ENCODE measurements around the gene GGT5. TPM values are rescaled to one million over a fixed set of nuclear protein-coding genes. Genes with fewer than 3 reads are reported as not detected.
A peak's percentile ranks its signal among the peaks of the same experiment; 100 is the strongest.

Gene GGT5
- total and polyA plus RNA-seq, 7 experiments from 2014 or later = 0.14 to 0.77 (median 0.42) TPM; not detected in 3

- ChIA-PET POLR2A (interaction anchor here (4.1 kb wide), 1 partner anchor 20 kb away, joined by 17 read pairs; no protein-coding TSS in a partner anchor), CTCF (interaction anchor here (0.7 to 7.4 kb wide), 5 partner anchors 44 to 73 kb away, joined by 3 to 93 read pairs (median 3); no protein-coding TSS in a partner anchor)
- no peaks in the 10 kb centered on the region for H3K4me1 ChIP-seq (ENCODE audit: control insufficient read depth in 2 of 2, insufficient read depth in 2 of 2, low read length in 2 of 2)
- no peaks in the 10 kb centered on the region for H3K27me3 Mint-ChIP-seq
- H3K36me3 Mint-ChIP-seq = peaks cover 0 to 2% (median 0%) of the 10 kb centered on the region in 5 donors
- H3K9me3 ChIP-seq (ENCODE audit: control insufficient read depth in 2 of 3, low read length in 3 of 3) = no peaks in the 10 kb centered on the region
- no peak overlapping the region for H3K4me3 Mint-ChIP-seq
- DNase-seq = no peak
- no peak for ATAC-seq
- no peak overlapping the region for H3K27ac ChIP-seq (ENCODE audit: low read depth, low read length)
- intact Hi-C loops (cut with micrococcal nuclease) = loop anchor here in 1 of 2 donors (5.0 kb wide), 1 partner anchor 195 kb away; the partner anchor contains the start of gene GSTT2
- no peak overlapping the region for H3K27ac Mint-ChIP-seq
- H3K9me3 Mint-ChIP-seq = no peaks in the 10 kb centered on the region
- H3K27me3 ChIP-seq (ENCODE audit: control insufficient read depth in 2 of 2, insufficient read depth in 2 of 2, low read length in 2 of 2) = no peaks in the 10 kb centered on the region
- peaks cover 5 to 68% (median 11%) of the 10 kb centered on the region in 3 experiments for H3K36me3 ChIP-seq (ENCODE audit: control insufficient read depth in 2 of 3, insufficient read depth in 3 of 3, low read length in 3 of 3)
- H3K4me3 ChIP-seq (ENCODE audit: low read length) = no peak overlapping the region
- H3K4me1 Mint-ChIP-seq = peaks cover 0 to 2% (median 0%) of the 10 kb centered on the region in 7 donors
These were observed 67.8 kb downstream of the GGT5 start for GRCh38 chr22:24177045-24177444.

- DNase-seq (no peak), ATAC-seq (no peak)
- Mint-ChIP-seq H3K4me1 (peaks cover 0 to 2% (median 0%) of the 10 kb centered on the region in 7 donors), H3K27ac (no peak overlapping the region), H3K36me3 (peaks cover 0 to 2% (median 0%) of the 10 kb centered on the region in 5 donors), H3K27me3 (no peaks in the 10 kb centered on the region), H3K4me3 (no peak overlapping the region), H3K9me3 (no peaks in the 10 kb centered on the region)
- ChIA-PET CTCF (interaction anchor here (0.7 to 7.4 kb wide), 5 partner anchors 43 to 73 kb away, joined by 3 to 93 read pairs (median 3); no protein-coding TSS in a partner anchor), POLR2A (interaction anchor here (4.1 kb wide), 1 partner anchor 20 kb away, joined by 17 read pairs; no protein-coding TSS in a partner anchor)
- Histone ChIP-seq H3K27me3 (ENCODE audit: control insufficient read depth in 2 of 2, insufficient read depth in 2 of 2, low read length in 2 of 2) (no peaks in the 10 kb centered on the region), H3K4me1 (ENCODE audit: control insufficient read depth in 2 of 2, insufficient read depth in 2 of 2, low read length in 2 of 2) (no peaks in the 10 kb centered on the region), H3K4me3 (ENCODE audit: low read length) (no peak overlapping the region), H3K27ac (ENCODE audit: low read depth, low read length) (no peak overlapping the region), H3K9me3 (ENCODE audit: control insufficient read depth in 2 of 3, low read length in 3 of 3) (no peaks in the 10 kb centered on the region), H3K36me3 (ENCODE audit: control insufficient read depth in 2 of 3, insufficient read depth in 3 of 3, low read length in 3 of 3) (peaks cover 5 to 73% (median 11%) of the 10 kb centered on the region in 3 experiments)
- intact Hi-C loops (cut with micrococcal nuclease) = loop anchor here in 1 of 2 donors (5.0 kb wide), 1 partner anchor 194 kb away; the partner anchor contains the start of gene GSTT2
These were observed 68.3 kb downstream of the GGT5 start for GRCh38 chr22:24176630-24177029.

GRCh38 chr22:24176040-24176439 is 68.8 kb downstream of the GGT5 start:
- no peak for ATAC-seq
- Mint-ChIP-seq H3K4me1 (peaks cover 0 to 2% (median 0%) of the 10 kb centered on the region in 7 donors), H3K36me3 (peaks cover 0 to 2% (median 0%) of the 10 kb centered on the region in 5 donors), H3K4me3 (no peak overlapping the region), H3K27me3 (no peaks in the 10 kb centered on the region), H3K9me3 (no peaks in the 10 kb centered on the region), H3K27ac (peak overlapping the region in 1 of 9 donors; percentile 31)
- ChIA-PET POLR2A (interaction anchor here (0.6 to 4.1 kb wide), 2 partner anchors 19 to 60 kb away, joined by 5 to 17 read pairs; no protein-coding TSS in a partner anchor), CTCF (interaction anchor here (0.7 to 7.4 kb wide), 5 partner anchors 11 to 335 kb away, joined by 3 to 93 read pairs (median 4); no protein-coding TSS in a partner anchor)
- H3K4me1 ChIP-seq (ENCODE audit: control insufficient read depth in 2 of 2, insufficient read depth in 2 of 2, low read length in 2 of 2) = no peaks in the 10 kb centered on the region
- H3K27me3 ChIP-seq (ENCODE audit: control insufficient read depth in 2 of 2, insufficient read depth in 2 of 2, low read length in 2 of 2) = no peaks in the 10 kb centered on the region
- intact Hi-C loops (cut with micrococcal nuclease) = loop anchor here in 1 of 2 donors (5.0 kb wide), 1 partner anchor 194 kb away; the partner anchor contains the start of gene GSTT2
- H3K27ac ChIP-seq (ENCODE audit: low read depth, low read length) = no peak overlapping the region
- peaks cover 5 to 78% (median 11%) of the 10 kb centered on the region in 3 experiments for H3K36me3 ChIP-seq (ENCODE audit: control insufficient read depth in 2 of 3, insufficient read depth in 3 of 3, low read length in 3 of 3)
- H3K9me3 ChIP-seq (ENCODE audit: control insufficient read depth in 2 of 3, low read length in 3 of 3) = no peaks in the 10 kb centered on the region
- H3K4me3 ChIP-seq (ENCODE audit: low read length) = no peak overlapping the region
- no peak for DNase-seq

GRCh38 chr22:24175160-24175808 is 69.6 kb downstream of the GGT5 start:
- H3K9me3 ChIP-seq (ENCODE audit: control insufficient read depth in 2 of 3, low read length in 3 of 3) = no peaks in the 10 kb centered on the region
- peak overlapping the region in 3 of 9 donors; percentile 17 to 46 (median 34) for H3K27ac Mint-ChIP-seq
- H3K36me3 ChIP-seq (ENCODE audit: control insufficient read depth in 2 of 3, insufficient read depth in 3 of 3, low read length in 3 of 3) = peaks cover 5 to 84% (median 11%) of the 10 kb centered on the region in 3 experiments
- no peak overlapping the region for H3K4me3 ChIP-seq (ENCODE audit: low read length)
- DNase-seq (peak; percentile 35 to 69 (median 60)), ATAC-seq (peak; percentile 73)
- H3K27me3 ChIP-seq (ENCODE audit: control insufficient read depth in 2 of 2, insufficient read depth in 2 of 2, low read length in 2 of 2) = no peaks in the 10 kb centered on the region
- no peak overlapping the region for H3K4me3 Mint-ChIP-seq
- POLR2A ChIA-PET = interaction anchor here (0.6 to 4.1 kb wide), 4 partner anchors 18 to 61 kb away, joined by 3 to 17 read pairs (median 6); no protein-coding TSS in a partner anchor
- H3K36me3 Mint-ChIP-seq = peaks cover 0 to 2% (median 0%) of the 10 kb centered on the region in 5 donors
- no peak overlapping the region for H3K27ac ChIP-seq (ENCODE audit: low read depth, low read length)
- no peaks in the 10 kb centered on the region for H3K4me1 ChIP-seq (ENCODE audit: control insufficient read depth in 2 of 2, insufficient read depth in 2 of 2, low read length in 2 of 2)
- H3K9me3 Mint-ChIP-seq = no peaks in the 10 kb centered on the region
- H3K27me3 Mint-ChIP-seq = no peaks in the 10 kb centered on the region
- intact Hi-C loops (cut with micrococcal nuclease) = loop anchor here (1.0 to 5.0 kb wide), 5 partner anchors 19 to 193 kb away; partner anchors contain the start of gene GSTT2 (in 1 of the 2)
- H3K4me1 Mint-ChIP-seq = no peaks in the 10 kb centered on the region
- CTCF ChIA-PET = interaction anchor here (0.9 to 7.4 kb wide), 15 partner anchors 10 to 73 kb away, joined by 3 to 93 read pairs (median 5); no protein-coding TSS in a partner anchor

GRCh38 chr22:24171822-24172221 is 73.1 kb downstream of the GGT5 start:
- Mint-ChIP-seq H3K4me1 (peaks cover 0 to 7% (median 0%) of the 10 kb centered on the region in 7 donors), H3K27ac (peak overlapping the region in 3 of 9 donors; percentile 23 to 53 (median 41))

GRCh38 chr22:24170632-24171031 is 74.2 kb downstream of the GGT5 start:
- peaks cover 17 to 95% (median 28%) of the 10 kb centered on the region in 3 experiments for H3K36me3 ChIP-seq (ENCODE audit: control insufficient read depth in 2 of 3, insufficient read depth in 3 of 3, low read length in 3 of 3)
- POLR2A ChIA-PET = interaction anchor here (0.7 kb wide), 1 partner anchor 10 kb away, joined by 3 read pairs; no protein-coding TSS in a partner anchor
- peaks cover 0 to 7% (median 0%) of the 10 kb centered on the region in 7 donors for H3K4me1 Mint-ChIP-seq
- H3K4me1 ChIP-seq (ENCODE audit: control insufficient read depth in 2 of 2, insufficient read depth in 2 of 2, low read length in 2 of 2) = no peaks in the 10 kb centered on the region
- H3K27me3 Mint-ChIP-seq = no peaks in the 10 kb centered on the region
- H3K27ac Mint-ChIP-seq = no peak overlapping the region
- H3K27ac ChIP-seq (ENCODE audit: low read depth, low read length) = no peak overlapping the region
- peaks cover 0 to 13% (median 5%) of the 10 kb centered on the region in 5 donors for H3K36me3 Mint-ChIP-seq
- ATAC-seq (no peak), DNase-seq (no peak)
- H3K4me3 ChIP-seq (ENCODE audit: low read length) = no peak overlapping the region
- intact Hi-C loops (cut with micrococcal nuclease) = no loop called here
- H3K9me3 Mint-ChIP-seq = no peaks in the 10 kb centered on the region
- no peaks in the 10 kb centered on the region for H3K9me3 ChIP-seq (ENCODE audit: control insufficient read depth in 2 of 3, low read length in 3 of 3)
- H3K27me3 ChIP-seq (ENCODE audit: control insufficient read depth in 2 of 2, insufficient read depth in 2 of 2, low read length in 2 of 2) = no peaks in the 10 kb centered on the region
- H3K4me3 Mint-ChIP-seq = no peak overlapping the region
- CTCF ChIA-PET = interaction anchor here (1.1 to 7.4 kb wide), 2 partner anchors 37 to 44 kb away, joined by 3 to 93 read pairs; no protein-coding TSS in a partner anchor

More at GRCh38 chr22:24171822-24172221, 73.1 kb downstream of the GGT5 start:
- Histone ChIP-seq H3K36me3 (ENCODE audit: control insufficient read depth in 2 of 3, insufficient read depth in 3 of 3, low read length in 3 of 3) (peaks cover 17 to 95% (median 19%) of the 10 kb centered on the region in 3 experiments), H3K9me3 (ENCODE audit: control insufficient read depth in 2 of 3, low read length in 3 of 3) (no peaks in the 10 kb centered on the region), H3K27me3 (ENCODE audit: control insufficient read depth in 2 of 2, insufficient read depth in 2 of 2, low read length in 2 of 2) (no peaks in the 10 kb centered on the region), H3K4me1 (ENCODE audit: control insufficient read depth in 2 of 2, insufficient read depth in 2 of 2, low read length in 2 of 2) (no peaks in the 10 kb centered on the region), H3K4me3 (ENCODE audit: low read length) (no peak overlapping the region), H3K27ac (ENCODE audit: low read depth, low read length) (no peak overlapping the region)
- ChIA-PET POLR2A (interaction anchor here (1.1 kb wide), 1 partner anchor 14 kb away, joined by 3 read pairs; no protein-coding TSS in a partner anchor), CTCF (interaction anchor here (4.5 to 7.4 kb wide), 2 partner anchors 14 to 38 kb away, joined by 23 to 93 read pairs; no protein-coding TSS in a partner anchor)
- intact Hi-C loops (cut with micrococcal nuclease) = no loop called here
- Mint-ChIP-seq H3K9me3 (no peaks in the 10 kb centered on the region), H3K36me3 (peaks cover 0 to 9% (median 5%) of the 10 kb centered on the region in 5 donors), H3K4me3 (no peak overlapping the region), H3K27me3 (no peaks in the 10 kb centered on the region)
- no peak for DNase-seq
- no peak for ATAC-seq

Measured in naive thymus-derived CD4-positive, alpha-beta T cell (primary cell).